NCI-H187 treated with DMSO at 0.1 percent for 48 hours (cell line): Measurements from ENCODE around the gene KIAA0586.
A peak's percentile ranks its signal among the peaks of the same experiment; 100 is the strongest.
"Not testable (repeated sequence)": the region's sequence is repeated elsewhere in the genome, so short reads cannot be mapped to it uniquely, and the experiment has no call there.

ENCODE experiments used
- DNase-seq: peaks from one replicate; lab custom pipeline; 2025; lab: John Stamatoyannopoulos, UW

KIAA0586 gene

DNA sequence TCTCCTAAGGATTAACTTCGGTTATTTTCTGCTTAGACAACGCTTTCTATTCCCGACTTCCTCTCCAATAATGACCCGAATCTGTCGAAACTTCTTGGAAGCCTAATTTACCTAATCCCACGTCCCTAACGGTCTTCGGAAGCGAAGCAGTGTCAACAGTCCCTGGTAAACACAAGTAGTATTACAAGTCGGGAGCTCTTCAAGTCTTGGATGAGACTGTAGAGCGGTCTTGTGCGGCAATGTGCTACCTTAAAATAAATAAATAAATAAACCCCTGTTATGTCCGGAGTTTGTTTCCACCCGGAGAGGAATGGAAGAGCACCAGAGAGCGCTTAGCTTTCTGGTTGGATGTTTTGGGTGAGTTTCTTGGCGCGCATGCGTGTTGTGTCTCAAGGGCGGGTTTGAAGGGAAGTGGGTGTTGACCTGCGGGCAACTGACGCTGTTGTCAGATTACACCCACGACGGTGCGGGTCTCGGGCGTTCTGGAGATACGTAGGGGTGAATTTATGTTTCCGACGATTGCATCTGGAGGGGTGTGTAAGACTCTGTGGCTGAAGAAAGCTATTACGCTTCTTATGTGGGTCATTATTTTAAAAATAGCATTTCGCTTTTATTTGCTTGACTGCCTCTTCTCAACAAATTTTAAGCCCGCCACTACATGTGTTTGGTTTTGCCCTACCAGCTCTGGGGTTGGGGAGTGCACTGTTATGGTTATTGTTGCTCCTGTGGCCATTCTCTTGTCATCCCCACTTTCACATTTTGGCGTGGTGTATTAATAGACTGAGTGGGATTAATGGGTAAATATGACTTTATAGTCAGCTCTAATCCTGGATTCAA, at the start of gene KIAA0586, which contains the start of gene TIMM9:
KIAA0586 (plus strand) TSS at position 439 of the 837 bp plus-strand sequence. CDS start 546 bp downstream, outside the sequence.
TIMM9 (minus strand) TSS at position 251 of the 837 bp plus-strand sequence. CDS start 15,586 bp downstream, outside the sequence.
- DNase-seq: peak; percentile 93

DNA sequence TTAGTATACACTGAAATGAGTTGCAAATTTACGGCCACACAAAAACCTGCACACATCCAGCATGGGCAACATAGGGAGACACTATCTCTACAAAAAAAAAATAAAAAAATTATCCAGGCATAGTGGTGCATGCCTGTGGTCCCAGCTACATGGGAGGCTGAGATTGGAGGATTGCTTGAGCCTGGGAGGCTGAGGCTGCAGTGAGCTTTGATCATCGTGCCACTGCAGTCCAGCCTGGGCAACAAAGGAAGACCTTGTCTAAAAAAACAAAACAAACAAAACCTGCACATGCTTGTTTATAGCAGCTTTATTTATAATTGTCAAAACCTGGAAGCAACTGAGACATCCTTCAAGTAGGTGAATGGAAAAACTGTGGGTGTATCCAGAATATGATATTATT, 36.7 kb upstream of the KIAA0586 start:
- no peak for DNase-seq

DNA sequence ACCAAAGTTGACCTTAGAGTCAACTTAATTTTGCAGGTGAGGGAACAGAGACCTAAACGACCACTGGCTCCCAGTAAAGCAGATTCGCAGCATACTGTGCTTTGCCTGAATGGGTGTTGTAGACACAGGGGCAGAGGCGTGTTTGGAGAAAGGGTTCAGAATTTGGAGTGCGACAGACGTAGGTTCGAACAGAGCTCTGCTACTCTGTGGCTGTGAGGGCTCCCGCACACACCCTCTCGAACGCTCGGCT, 32.0 kb upstream of the KIAA0586 start:
- DNase-seq: no peak

DNA sequence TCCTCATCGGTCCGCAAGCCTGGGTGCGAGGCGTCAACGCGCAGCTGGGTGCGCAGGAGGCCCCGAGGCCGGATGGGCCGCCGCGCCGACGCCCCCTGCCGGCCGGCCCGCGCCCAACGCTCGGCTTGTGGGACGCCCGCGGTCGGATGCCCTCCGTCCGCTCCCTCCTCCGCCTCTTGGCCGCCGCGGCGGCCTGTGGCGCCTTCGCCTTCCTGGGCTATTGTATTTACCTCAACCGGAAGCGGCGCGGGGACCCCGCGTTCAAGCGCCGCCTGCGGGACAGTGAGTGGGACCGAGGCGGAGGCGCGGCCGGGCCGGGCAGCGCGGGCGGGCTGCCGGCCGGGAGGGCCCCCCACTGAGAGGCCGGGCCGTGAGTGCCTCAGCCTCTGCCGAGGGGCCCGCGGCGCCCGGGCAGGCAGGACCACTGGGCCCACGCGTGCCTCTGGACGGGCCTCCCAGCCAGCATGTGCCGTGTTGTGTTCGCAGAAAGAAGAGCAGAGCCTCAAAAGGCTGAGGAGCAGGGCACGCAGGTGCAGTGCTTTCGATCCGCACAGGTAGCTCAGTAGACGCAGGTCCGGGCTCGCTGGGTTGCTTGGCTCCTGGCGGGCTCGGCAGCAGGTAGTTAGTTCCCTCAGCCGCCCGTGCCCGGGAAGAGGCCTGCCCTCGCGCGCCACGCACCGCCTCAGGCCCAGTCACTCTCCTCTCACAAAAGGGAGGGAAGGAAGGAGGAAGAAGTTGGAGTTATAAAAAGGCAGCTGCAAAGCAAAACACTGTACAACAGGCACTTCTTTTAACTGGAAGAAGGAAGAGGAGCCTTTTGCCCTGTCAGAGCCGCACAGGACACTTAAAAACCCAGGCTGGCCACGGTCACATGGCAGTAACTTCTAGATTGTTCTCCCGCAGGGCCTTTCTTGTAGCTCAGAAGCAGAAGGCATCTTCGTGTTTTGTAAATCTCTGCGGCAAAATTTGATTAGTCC, 31.4 kb upstream of the KIAA0586 start, which contains the start of gene TOMM20L:
TOMM20L (plus strand) TSS at position 119 of the 977 bp plus-strand sequence; CDS start at position 147, 28 bp downstream.
- DNase-seq: peak; percentile 16

DNA sequence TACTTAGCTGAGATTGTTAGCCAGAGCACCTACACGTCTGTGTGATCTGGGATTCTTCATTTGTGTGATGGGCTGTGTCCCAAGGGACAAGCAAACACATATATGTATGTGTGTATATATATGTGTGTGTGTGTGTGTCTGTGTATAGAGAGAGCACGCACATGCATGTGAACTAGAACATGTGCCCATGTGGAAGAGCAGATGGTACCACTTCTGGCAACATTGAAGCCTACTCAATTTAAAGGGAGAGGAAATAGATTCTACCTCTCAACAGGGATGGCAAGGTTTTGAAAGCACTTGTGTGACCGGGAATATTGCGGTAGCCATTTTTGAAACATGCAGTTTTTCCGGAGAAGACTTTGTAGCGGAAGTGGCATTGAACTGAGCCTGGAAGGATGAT, 30.4 kb upstream of the KIAA0586 start:
- DNase-seq: no peak

DNA sequence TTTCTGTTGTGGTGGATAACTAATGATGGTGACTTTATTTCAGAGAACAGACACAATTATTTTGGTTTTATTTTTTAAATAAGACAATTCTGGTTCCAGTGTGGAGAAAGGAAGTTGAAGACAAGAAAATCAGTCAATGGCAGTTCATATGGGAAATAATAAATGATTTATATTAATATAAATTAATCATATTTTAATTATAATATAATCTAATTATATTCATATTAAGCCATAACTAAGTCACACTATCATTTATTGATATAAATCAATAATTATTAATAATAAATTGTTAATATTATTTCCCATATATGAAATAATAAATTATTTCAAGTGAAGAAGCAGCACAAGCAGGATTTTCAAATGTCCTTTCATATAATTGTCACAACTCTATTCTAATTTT, 29.0 kb upstream of the KIAA0586 start:
- no peak for DNase-seq

DNA sequence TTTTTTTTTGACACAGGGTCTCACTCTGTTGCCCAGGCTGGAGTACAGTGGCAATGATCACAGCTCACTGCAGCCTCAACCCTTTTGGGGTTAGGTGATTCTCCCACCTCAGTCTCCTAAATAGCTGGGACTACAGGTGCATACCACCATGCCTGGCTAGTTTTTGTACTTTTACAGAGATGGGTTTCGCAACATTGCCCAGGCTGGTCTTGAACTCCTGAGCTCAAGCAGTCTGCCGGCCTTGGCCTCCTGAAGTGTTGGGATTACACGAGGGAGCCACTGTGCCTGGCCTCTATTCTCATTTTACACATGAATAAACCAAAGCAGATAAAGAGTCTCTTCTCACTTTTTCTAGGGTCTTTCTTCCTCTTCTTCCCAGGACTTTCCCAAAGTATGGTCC, 28.6 kb upstream of the KIAA0586 start:
- DNase-seq: no peak

DNA sequence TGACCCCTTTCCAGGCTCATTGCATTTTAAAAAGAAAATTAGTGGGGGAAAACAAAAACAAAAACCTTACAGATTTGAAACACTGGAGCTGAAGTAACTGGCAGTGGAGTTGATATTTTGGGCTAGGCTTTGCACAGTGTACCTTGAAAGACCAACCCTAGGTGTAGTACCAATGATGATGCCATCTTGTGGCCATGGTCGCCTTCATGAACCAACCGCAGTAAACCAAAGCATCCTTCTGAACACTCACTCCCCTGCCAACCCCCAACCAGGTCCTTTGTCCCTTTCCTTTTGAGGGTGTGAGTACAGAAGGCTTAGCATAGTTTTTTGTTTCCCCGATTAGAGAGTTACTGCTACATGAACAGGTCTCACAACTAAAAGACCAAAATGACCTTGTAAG, 25.9 kb upstream of the KIAA0586 start:
- no peak for DNase-seq

DNA sequence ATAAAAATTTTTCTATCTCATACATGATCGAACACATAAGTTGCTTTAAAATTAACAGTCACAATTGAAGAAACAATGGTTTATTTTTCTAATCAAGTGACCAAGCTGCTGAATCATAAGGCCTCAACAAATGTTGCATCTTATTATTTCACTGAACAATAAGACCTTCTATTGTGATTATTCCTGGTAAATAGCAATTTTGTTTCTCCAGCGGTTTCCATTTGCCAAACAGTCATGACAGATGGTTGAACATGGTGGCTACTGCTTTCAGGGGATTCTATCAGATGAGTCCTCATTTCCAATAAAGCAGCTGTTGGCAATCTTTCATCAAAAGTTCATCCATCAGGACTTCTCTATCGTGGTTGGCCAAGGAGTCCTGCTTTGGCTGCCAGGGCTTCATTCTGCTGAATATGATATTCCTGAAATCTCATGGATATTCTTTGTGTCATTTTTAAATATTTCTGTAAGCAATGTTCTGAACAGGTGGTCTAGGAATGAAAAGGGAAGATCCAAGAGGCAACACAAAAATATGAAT, 18.8 kb upstream of the KIAA0586 start:
- no peak for DNase-seq

DNA sequence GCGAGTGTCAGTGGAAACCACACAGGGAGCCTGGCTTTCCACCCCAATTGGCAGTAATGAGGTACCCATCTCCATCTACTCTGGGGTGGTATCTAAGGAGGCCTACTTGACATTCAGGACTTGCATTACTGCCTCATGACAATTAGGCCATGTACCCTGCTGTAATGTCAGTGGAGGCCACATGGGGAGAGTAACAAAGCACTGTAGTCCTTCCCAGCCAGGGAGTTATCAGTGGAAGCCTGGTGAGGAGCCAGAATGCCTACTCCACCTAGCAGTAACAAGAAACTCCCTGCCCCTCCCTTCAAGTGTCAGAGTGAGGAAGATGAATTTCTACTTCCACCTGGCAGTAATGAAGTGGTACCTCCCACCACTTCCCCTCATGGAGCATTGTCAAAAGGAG, 12.7 kb upstream of the KIAA0586 start:
- DNase-seq: no peak

DNA sequence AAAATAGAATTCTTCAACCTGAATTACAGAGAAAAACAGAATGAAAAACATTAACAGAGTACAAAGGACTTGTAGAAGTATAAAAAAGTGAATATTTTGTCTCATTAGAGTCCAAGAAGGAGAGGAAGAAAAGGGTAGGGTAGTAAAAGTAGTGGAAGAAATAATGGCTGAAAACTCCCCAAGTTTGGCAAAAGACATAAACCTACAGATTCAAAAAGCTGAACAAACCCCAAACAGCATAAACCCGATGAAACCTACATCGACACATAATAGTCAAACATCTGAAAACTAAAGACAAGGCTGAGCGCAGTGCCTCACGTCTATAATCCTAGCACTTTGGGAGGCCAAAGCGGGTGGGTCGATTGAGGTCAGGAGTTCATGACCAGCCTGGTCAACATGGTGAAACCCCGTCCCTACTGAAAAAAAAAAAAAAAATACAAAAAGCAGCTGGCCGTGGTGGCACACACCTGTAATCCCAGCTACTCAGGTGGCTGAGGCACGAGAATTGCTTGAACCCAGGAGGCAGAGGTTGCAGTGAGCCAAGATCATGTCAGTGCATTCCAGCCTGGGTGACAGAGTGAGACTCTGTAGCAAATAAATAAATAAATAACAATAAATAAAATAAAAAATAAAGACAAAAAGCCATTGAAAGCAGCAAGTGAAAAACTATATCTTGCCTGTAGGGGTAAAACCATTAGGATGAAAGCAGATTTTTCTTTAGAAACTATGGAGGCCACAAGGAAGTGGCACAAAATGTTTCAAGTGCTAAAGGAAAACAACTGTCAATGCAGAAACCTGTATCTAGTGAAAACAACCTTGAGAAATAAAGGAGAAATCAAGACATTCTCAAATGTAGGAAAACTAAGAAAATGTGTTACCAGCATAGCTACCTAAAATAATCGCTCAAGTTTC, 11.6 kb upstream of the KIAA0586 start:
- no peak for DNase-seq

DNA sequence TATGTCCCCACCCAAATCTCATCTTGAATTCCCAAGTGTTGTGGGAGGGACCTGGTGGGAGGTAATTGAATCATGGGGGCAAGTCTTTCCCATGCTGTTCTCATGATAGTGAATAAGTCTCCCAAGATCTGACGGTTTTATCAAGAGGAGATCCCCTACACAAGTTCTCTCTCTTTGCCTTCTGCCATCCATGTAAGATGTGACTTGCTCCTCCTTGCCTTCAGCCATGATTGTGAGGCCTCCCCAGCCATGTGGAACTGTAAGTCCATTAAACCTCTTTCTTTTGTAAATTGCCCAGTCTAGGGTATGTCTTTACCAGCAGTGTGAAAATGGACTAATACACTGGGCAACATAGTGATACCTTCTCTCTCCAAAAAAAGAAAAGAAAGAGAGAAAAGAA, 10.6 kb upstream of the KIAA0586 start:
- DNase-seq: not testable (repeated sequence)

DNA sequence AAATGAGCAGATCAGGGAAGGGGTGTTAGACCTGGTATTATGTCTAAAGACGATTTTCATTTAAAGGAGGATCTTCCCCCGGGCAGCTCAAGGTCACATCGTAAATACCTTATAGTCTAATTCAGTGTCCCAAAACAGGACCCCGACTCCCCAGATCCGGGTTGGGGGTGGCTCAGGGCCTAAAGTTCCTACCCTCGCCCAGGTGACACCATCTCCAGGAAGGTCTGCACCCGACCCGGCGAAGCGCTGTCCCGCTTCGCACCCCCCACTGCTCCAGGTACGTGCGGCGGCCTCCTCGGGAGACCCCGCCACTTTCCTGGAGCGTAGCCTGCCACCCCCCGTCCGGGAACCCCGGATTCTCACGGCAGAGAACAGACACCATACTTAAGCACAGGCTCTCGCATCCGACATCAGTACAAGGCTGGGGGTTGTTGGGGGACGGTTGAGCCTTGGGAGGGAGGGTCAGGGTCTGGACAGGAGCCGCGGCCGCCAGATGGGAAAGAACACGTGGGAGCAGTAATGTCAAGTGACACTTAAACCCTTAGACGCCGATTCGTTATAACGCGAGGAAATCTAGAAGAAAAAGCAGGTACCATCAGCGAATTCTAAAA, 744 bp upstream of the KIAA0586 start:
- no peak for DNase-seq

DNA sequence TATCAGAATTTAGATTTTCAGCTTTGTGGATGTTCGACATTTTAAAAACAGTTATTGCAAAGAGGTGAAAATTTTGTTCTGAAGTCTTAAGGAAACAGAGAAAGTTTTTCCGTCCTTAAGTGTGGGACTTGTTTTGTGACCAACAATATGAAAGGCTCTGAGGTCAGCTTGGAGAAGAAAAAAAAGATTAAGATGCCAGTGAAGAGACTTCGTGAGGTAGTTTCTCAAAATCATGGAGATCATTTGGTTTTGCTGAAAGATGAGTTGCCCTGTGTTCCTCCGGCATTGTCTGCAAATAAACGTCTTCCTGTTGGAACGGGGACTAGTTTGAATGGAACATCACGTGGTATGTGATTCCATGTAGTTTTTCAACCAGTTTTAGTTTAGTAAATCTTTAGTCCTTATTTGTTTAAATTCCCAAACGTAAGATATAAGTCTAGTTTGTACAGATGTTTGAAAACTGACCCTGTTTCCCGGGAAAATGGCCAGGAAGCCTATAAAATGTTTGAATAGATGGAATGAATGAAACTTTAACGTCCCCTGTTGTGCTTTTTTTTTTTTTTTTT, 682 bp downstream of the KIAA0586 start:
- no peak for DNase-seq

DNA sequence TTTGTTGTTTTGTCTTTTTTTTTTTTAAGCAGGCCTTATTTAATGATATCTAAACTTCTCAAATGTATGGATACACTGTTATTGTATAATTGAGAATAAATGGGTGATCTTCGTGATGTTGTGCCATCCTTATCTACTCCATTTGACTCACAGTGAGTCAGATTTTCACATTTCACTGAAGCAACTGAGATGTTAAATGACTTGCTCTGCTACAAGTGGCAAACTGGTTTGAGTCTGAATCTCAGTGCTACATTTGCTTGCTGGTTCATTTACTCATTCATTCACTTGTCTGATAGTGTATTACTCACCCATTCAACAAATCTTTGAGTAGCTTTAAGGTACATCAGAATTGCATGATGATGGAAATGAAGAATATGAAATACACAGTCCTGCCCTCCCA, 2.6 kb downstream of the KIAA0586 start:
- no peak for DNase-seq

DNA sequence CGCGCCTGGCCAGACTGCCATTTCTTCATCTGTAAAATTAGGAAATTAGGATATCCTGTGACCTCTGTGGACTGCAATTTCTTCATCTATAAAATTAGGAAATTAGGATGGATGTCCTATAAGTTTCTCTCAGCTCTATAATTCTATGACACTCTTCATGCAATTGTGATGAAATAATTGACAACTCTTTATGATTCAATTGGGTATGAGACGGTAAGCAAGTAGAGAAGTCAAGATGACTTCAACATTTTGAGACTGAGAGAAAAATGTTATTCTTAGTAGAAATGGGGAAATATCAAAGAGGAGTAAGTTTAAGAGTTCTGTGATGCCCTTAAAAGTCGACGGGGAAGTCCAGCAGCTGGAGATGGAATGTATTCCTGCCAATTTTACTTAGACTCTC, 12.0 kb downstream of the KIAA0586 start:
- DNase-seq: no peak

DNA sequence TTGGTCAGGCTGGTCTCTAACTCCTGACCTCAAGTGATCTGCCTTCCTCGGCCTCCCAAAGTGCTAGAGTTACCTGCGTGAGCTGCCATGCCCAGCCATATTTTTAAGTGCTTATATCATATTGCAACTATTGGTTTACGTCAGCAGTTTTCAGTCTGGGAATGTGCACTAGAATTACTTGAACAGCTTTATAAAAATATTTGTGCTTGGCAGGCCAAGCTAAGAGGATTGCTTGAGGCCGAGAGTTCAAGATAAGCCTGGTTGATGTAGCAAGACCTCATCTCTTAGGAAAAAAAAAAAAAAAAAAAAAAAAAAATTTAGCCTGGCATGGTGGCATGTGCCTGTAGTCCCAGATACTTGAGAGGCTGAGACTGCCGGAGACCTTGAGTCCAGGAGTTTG, 17.1 kb downstream of the KIAA0586 start:
- no peak for DNase-seq

DNA sequence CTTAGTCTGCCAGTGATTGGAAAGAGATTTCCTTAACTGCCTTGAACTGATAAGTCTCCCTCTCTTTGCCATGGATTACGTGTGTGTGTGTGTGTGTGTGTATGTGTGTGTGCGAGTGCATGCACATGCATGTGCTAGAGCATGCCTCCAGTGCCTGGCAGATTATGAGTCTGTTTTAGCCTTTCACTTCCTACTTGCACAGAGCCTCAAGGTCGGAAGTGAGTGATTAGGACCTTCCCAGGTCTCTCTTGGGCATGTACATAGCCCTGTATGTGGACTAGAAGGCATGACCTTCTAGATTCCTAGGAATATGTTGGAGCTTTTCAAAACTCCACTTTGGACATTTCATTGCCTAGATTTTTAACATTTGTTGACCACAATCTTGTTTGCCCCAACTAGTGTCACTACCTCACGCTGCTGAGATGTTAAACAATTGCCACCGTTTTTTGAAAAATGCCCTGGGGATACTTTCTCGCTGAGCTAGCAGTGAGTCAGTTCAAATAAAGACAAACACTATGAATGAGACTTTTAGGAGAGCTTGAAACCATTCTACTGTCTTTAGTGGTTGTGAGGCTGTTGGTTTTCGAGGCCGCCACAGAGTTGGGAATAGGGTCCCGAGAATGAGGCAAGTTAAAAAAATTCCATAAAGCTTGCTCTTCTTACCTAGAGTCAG, 28.2 kb downstream of the KIAA0586 start:
- DNase-seq: no peak

DNA sequence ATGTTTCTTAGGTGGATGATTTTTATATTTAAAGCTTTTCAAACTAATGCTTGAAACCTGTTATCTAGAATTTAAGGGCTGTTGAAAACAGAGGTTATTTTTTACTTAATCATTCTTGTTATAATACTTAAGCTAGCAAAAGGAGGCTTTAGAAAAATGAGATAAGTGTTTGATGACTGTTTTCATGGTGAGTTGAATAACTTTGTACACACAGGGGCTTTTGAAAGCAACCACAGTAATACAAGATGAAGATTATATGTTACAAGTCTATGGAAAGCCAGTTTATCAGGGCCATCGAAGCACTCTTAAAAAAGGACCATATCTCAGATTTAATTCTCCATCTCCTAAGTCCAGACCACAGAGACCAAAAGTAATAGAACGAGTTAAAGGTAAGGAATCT, 33.3 kb downstream of the KIAA0586 start:
- no peak for DNase-seq

DNA sequence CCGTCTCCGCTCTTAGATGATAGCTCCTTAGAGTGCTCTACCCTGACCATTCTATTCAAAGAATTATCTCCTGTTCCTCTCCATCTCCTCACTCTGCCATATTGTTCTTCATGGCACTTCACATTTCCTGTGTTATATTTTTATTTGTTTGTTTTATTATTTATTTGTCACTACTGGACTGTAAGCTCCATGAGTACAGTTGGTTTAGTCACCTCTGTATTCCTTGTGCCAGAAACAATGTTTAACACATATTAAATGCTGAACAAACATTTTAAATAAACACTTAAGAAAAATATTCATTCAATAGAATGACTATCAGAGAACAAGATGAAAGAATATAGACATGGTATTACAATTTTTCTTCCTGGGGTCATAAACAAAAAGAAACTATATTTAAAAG, 35.6 kb downstream of the KIAA0586 start:
- DNase-seq: no peak
